Prostate gland (tissue), 2 donors: ENCODE data around the gene SRGAP3. TPM values are rescaled to one million over a fixed set of nuclear protein-coding genes. Genes with fewer than 3 reads are reported as not detected.

ENCODE experiments used
- DNase-seq: peaks from one replicate; pipeline ENCODE4 v3.0.0-alpha.2; 2019; ENCODE audit warnings: low spot score
- H3K27ac ChIP-seq, 2 donors: fragments of 200-600 bp; sonication (generic); 2 replicates each; pipeline ENCODE4 v1.5.1; 2017 to 2019
- H3K27me3 ChIP-seq: fragments of 200-600 bp; sonication (generic); replicated peaks from 2 replicates; pipeline ENCODE4 v1.5.1; 2019; ENCODE audit not compliant: insufficient read depth
- H3K36me3 ChIP-seq, 2 donors: fragments of 200-600 bp; sonication (generic); 1 replicate in 1 of 2; 2 replicates in 1 of 2; pipeline versions ENCODE4 v1.5.1 to v1.8.1; 2017 to 2019
- H3K4me1 ChIP-seq: fragments of 200-600 bp; sonication (generic); replicated peaks from 2 replicates; pipeline ENCODE4 v1.5.1; 2019
- H3K4me3 ChIP-seq, 2 donors: fragments of 200-600 bp; sonication (generic); 2 replicates each; pipeline ENCODE4 v1.5.1; 2017 to 2019
- H3K9me3 ChIP-seq: fragments of 200-600 bp; sonication (generic); 2 replicates; pipeline ENCODE4 v1.5.1; 2017
- CTCF ChIP-seq, 4 experiments: fragments of 200-600 bp in 2 of 4; fragments of 450-650 bp in 2 of 4; sonication (generic) in 2 of 4; IDR thresholded peaks; 1 replicate in 3 of 4; 2 replicates in 1 of 4; pipeline ENCODE4 v1.5.1; 2016 to 2019; ENCODE audit warnings: antibody characterized with exemption in 4 of 4, mild to moderate bottlenecking in 2 of 4, moderate library complexity in 2 of 4
- POLR2A ChIP-seq: fragments of 450-650 bp; IDR thresholded peaks from one replicate; pipeline ENCODE4 v1.6.1; 2016; ENCODE audit warnings: antibody characterized with exemption, mild to moderate bottlenecking
- POLR2AphosphoS5 ChIP-seq: sonication (generic); formaldehyde crosslinking; IDR thresholded peaks from one replicate; pipeline ENCODE4 v1.6.1; 2017; ENCODE audit warnings: antibody characterized with exemption
- WGBS: methylation state at CpG from one replicate; pipeline ENCODE4 v1.1.5; 2018; 5-methylcytosine and 5-hydroxymethylcytosine counted together
- intact Hi-C: fragments of 100-400 bp; cut with DNase I; formaldehyde crosslinking; loops from one replicate; pipeline ENCODE4 v1.14.2; 2022
- total RNA-seq, 2 donors: library from RNA; depleted of rRNA; stranded (reverse); fragments of >200 nt; gene quantifications; one replicate each; pipeline ENCODE4 v1.1.0, GENCODE V29; 2016

Gene SRGAP3
- total RNA-seq, 2 donors from 2014 or later: 23.6 to 50.3 TPM

GRCh38 chr3:8987645-8988383 lies 261.6 kb downstream of the SRGAP3 start:
- Histone ChIP-seq H3K36me3 (no peaks in the 10 kb centered on the region), H3K27ac (no peak overlapping the region), H3K9me3 (no peaks in the 10 kb centered on the region), H3K4me1 (no peaks in the 10 kb centered on the region), H3K4me3 (no peak overlapping the region), H3K27me3 (no peaks in the 10 kb centered on the region)
- intact Hi-C loops: loop anchor here (5.0 kb wide), 1 partner anchor 79 kb away; no protein-coding TSS in a partner anchor
- TF ChIP-seq POLR2A: no peak
- no peak for TF ChIP-seq POLR2AphosphoS5
- peak; percentile 52 to 74 (median 71) for TF ChIP-seq CTCF (IDR thresholded peaks at IDR 0.05)
- DNase-seq: peak; percentile 41
- 42% methylated on average over 15 of the region's 15 CpGs for WGBS

- no peak for DNase-seq
- Histone ChIP-seq H3K27ac (no peak overlapping the region), H3K4me3 (no peak overlapping the region), H3K9me3 (no peaks in the 10 kb centered on the region), H3K36me3 (no peaks in the 10 kb centered on the region), H3K27me3 (no peaks in the 10 kb centered on the region), H3K4me1 (no peaks in the 10 kb centered on the region)
- 82% methylated on average over 6 of the region's 6 CpGs for WGBS
- intact Hi-C loops: loop anchor here (5.0 kb wide), 1 partner anchor 80 kb away; no protein-coding TSS in a partner anchor
- TF ChIP-seq POLR2A (no peak), CTCF (IDR thresholded peaks at IDR 0.05) (no peak)
Measured at GRCh38 chr3:8987226-8987625, 262.2 kb downstream of the SRGAP3 start.

GRCh38 chr3:8986741-8987140 lies 262.7 kb downstream of the SRGAP3 start:
- H3K4me3 ChIP-seq: no peak overlapping the region
- H3K9me3 ChIP-seq: no peaks in the 10 kb centered on the region
- no peaks in the 10 kb centered on the region for H3K4me1 ChIP-seq
- DNase-seq: no peak
- no peak overlapping the region for H3K27ac ChIP-seq
- TF ChIP-seq CTCF (IDR thresholded peaks at IDR 0.05): no peak
- no peak for TF ChIP-seq POLR2A
- no peak for TF ChIP-seq POLR2AphosphoS5
- no peaks in the 10 kb centered on the region for H3K36me3 ChIP-seq
- intact Hi-C loops: loop anchor here (5.0 kb wide), 1 partner anchor 81 kb away; no protein-coding TSS in a partner anchor
- 90% methylated on average over 6 of the region's 6 CpGs for WGBS
- no peaks in the 10 kb centered on the region for H3K27me3 ChIP-seq

GRCh38 chr3:8985876-8986275 lies 263.6 kb downstream of the SRGAP3 start:
- Histone ChIP-seq H3K4me3 (no peak overlapping the region), H3K9me3 (no peaks in the 10 kb centered on the region), H3K27ac (no peak overlapping the region), H3K36me3 (no peaks in the 10 kb centered on the region), H3K4me1 (no peaks in the 10 kb centered on the region), H3K27me3 (no peaks in the 10 kb centered on the region)
- intact Hi-C loops: loop anchor here (5.0 kb wide), 1 partner anchor 81 kb away; no protein-coding TSS in a partner anchor
- no peak for DNase-seq
- TF ChIP-seq POLR2A (no peak), POLR2AphosphoS5 (no peak), CTCF (IDR thresholded peaks at IDR 0.05) (no peak)
- 92% methylated on average over 9 of the region's 9 CpGs for whole genome bisulfite sequencing

- 95% methylated on average over 26 of the region's 37 CpGs for WGBS
- intact Hi-C loops: loop anchor here (5.0 kb wide), 1 partner anchor 82 kb away; no protein-coding TSS in a partner anchor
- no peaks in the 10 kb centered on the region for H3K27me3 ChIP-seq
- DNase-seq: no peak
- TF ChIP-seq POLR2AphosphoS5 (no peak), POLR2A (no peak), CTCF (IDR thresholded peaks at IDR 0.05) (no peak)
- H3K4me1 ChIP-seq: no peaks in the 10 kb centered on the region
- no peak overlapping the region for H3K4me3 ChIP-seq
- no peaks in the 10 kb centered on the region for H3K9me3 ChIP-seq
- no peaks in the 10 kb centered on the region for H3K36me3 ChIP-seq
- H3K27ac ChIP-seq: no peak overlapping the region
Measured at GRCh38 chr3:8985411-8985831, 264.0 kb downstream of the SRGAP3 start.
